ENCODE results near the gene MSMB.
"Not testable (repeated sequence)": the region's sequence is repeated elsewhere in the genome, so short reads cannot be mapped to it uniquely, and the experiment has no call there.

The MSMB gene

GRCh38 chr10:46005383-46005782 lies 40.7 kb downstream of the MSMB start:
- H3K4me3 ChIP-seq (replicated peaks; ENCODE audit: low read depth, low read length): no peak overlapping the region
- DNase-seq (ENCODE audit: low read depth): no peak
- TF ChIP-seq, protein P1, sequence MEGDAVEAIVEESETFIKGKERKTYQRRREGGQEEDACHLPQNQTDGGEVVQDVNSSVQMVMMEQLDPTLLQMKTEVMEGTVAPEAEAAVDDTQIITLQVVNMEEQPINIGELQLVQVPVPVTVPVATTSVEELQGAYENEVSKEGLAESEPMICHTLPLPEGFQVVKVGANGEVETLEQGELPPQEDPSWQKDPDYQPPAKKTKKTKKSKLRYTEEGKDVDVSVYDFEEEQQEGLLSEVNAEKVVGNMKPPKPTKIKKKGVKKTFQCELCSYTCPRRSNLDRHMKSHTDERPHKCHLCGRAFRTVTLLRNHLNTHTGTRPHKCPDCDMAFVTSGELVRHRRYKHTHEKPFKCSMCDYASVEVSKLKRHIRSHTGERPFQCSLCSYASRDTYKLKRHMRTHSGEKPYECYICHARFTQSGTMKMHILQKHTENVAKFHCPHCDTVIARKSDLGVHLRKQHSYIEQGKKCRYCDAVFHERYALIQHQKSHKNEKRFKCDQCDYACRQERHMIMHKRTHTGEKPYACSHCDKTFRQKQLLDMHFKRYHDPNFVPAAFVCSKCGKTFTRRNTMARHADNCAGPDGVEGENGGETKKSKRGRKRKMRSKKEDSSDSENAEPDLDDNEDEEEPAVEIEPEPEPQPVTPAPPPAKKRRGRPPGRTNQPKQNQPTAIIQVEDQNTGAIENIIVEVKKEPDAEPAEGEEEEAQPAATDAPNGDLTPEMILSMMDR (IDR thresholded peaks at IDR 0.05; ENCODE audit: low read length, missing control alignments): no peak

DNA sequence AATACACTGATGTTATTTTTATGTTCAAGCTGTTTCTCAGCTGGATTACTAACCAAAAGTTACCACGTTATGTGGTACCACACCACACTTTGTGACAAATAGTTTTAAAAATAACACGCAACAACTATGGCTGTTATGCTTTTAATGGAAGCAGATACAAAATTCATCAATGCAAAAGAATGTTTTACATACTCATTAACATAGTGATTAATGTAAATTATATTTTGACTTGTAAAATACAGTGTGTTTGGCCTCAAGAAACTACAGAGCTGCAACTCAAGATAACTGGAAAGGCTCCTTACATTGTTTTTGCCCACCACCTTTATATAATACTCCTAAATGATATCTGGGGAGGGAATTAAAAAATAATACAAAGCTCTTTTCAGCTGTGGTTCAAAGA lies 41.1 kb downstream of the MSMB start:
- TF ChIP-seq, protein P1 (IDR thresholded peaks at IDR 0.05; ENCODE audit: low read length, missing control alignments): no peak

DNA sequence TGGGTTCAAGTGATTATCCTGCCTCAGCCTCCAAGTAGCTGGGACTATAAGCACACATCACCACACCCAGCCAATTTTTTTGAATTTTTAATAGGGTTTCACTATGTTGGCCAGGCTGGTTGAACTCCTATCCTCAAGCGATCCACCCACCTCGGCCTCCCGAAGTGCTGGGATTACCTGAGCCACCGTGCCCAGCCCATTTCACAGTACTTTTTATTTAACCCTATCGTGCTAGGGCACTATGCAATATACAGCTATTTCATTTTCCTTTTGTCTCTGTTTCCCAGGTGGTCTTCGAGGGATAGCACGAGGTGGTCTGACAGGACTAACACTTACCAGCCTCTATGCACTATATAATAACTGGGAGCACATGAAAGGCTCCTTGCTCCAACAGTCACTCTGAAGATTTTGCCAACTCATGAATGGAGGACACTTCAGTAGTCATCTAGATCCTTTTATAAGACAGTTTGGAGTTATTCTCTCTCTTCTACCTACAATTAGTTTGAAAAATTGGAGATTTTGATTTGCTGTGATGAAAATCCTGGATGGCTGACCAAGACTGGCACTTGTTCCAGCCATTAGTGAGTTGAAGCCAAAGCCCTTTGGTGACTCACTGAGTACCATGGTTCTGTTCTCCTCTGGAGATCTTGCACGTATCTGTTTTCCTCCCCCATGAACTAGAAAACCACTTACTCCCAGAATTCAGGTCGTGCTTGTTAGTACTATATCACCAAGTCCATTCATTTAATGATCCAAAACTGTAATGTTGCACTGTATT lies 43.0 kb downstream of the MSMB start:
- TF ChIP-seq, protein P1 (IDR thresholded peaks at IDR 0.05; ENCODE audit: low read length, missing control alignments): no peak
- DNase-seq (ENCODE audit: low read depth): no peak
- H3K4me3 ChIP-seq (replicated peaks; ENCODE audit: low read depth, low read length): no peak overlapping the region

More for the DNA sequence above, 41.1 kb downstream of the MSMB start:
- no peak overlapping the region for H3K4me3 ChIP-seq (replicated peaks; ENCODE audit: low read depth, low read length)
- DNase-seq (ENCODE audit: low read depth): no peak

- not testable (repeated sequence) for H3K4me3 ChIP-seq (replicated peaks; ENCODE audit: low read depth, low read length); DNase-seq (ENCODE audit: low read depth)
These were observed 43.8 kb downstream of the MSMB start for GRCh38 chr10:46002189-46002687.

GRCh38 chr10:46001187-46001756 lies 44.8 kb downstream of the MSMB start:
- H3K4me3 ChIP-seq (replicated peaks; ENCODE audit: low read depth, low read length): no peak overlapping the region
- DNase-seq (ENCODE audit: low read depth): no peak

DNA sequence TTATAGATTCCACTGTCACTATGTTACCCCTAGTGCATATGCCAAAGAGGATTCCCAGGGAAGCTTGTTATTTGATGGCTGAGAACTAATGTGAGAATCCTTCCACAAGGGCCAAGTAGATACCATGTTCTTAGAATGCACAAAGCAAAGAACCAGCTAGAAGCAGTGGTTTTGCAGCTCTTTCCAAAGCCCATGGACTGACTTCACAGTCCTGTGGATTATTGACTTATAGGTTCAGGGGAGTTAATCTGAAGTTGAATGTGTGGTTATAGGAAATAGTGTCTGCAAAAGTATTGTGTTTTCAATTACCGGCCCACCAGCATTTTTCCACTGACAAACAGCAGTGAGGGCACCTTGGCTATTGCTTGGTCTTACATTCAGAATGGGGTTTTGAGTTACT lies 45.5 kb downstream of the MSMB start:
- no peak for DNase-seq (ENCODE audit: low read depth)
- H3K4me3 ChIP-seq (replicated peaks; ENCODE audit: low read depth, low read length): no peak overlapping the region
- TF ChIP-seq, protein P1 (IDR thresholded peaks at IDR 0.05; ENCODE audit: low read length, missing control alignments): no peak

More at GRCh38 chr10:46001187-46001756, 44.8 kb downstream of the MSMB start:
- TF ChIP-seq, protein P1 (IDR thresholded peaks at IDR 0.05; ENCODE audit: low read length, missing control alignments): no peak

DNA sequence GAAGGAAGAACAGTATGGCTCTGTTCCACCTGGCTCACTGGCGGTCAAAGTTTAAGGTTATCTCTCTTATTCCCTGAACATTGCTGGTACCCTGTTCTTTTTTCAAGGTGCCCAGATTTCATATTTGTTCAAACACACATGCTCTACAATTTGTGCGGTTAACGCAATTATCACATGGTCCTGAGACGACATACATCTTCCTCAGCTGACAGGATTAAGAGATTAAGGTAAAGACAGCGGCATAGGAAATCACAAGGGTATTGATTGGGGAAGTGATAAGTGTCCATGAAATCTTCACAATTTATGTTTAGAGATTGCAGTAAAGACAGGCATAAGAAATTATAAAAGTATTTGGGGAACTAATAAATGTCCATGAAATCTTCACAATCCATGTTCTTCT lies 46.1 kb downstream of the MSMB start:
- DNase-seq (ENCODE audit: low read depth): not testable (repeated sequence)

More for the DNA sequence above, 46.1 kb downstream of the MSMB start:
- not testable (repeated sequence) for H3K4me3 ChIP-seq (replicated peaks; ENCODE audit: low read depth, low read length)

All from fibroblast of pulmonary artery (primary cell).